Thyroid gland (tissue), 4 donors: ENCODE measurements around the gene ABCC11.

ENCODE experiments used
- CTCF ChIP-seq, 6 experiments: fragments of 200-600 bp in 3 of 6; fragments of 450-650 bp in 3 of 6; sonication (generic) in 3 of 6; IDR thresholded peaks; one replicate each; pipeline ENCODE4 v1.5.1; 2016 to 2019; ENCODE audit warnings: antibody characterized with exemption in 6 of 6, mild to moderate bottlenecking in 2 of 6, inconsistent platforms in 1 of 6, moderate library complexity in 1 of 6
- POLR2A ChIP-seq, 2 donors: fragments of 450-650 bp; IDR thresholded peaks; one replicate each; pipeline ENCODE4 v1.6.1; 2017; ENCODE audit warnings: antibody characterized with exemption in 2 of 2, mild to moderate bottlenecking in 2 of 2, moderate library complexity in 1 of 2

- no peak for TF ChIP-seq CTCF (IDR thresholded peaks at IDR 0.05)
- TF ChIP-seq POLR2A (IDR thresholded peaks at IDR 0.05): peak in 1 of 2 donors; percentile 50
Measured at GRCh38 chr16:48272837-48273421, 25.6 kb upstream of the ABCC11 start.
